A549 (cell line): Measurements from ENCODE around the gene SLTM. TPM values are rescaled to one million over a fixed set of nuclear protein-coding genes. Genes with fewer than 3 reads are reported as not detected.

ENCODE experiments used
- ATAC-seq, 2 experiments: fragments of 200-7000 bp in 1 of 2; fragments of >200 bp in 1 of 2; cut with Nextera tagmentation in 1 of 2; cut with Tn5 transposase in 1 of 2; 3 replicates each; pipeline versions ENCODE4 v1.8.0 to v1.9.1; 2018 to 2020; ENCODE audit warnings: mild to moderate bottlenecking in 1 of 2, moderate library complexity in 1 of 2
- CTCF ChIA-PET: fragments of 300-600 bp; sonication (Branson Sonifier 250); formaldehyde crosslinking; extraction: SDS; loops from one replicate; lab custom pipeline; 2021; ENCODE audit warnings: antibody characterized with exemption, inconsistent platforms; lab: Yijun Ruan, JAX
- POLR2A ChIA-PET: fragments of 350-600 bp; formaldehyde crosslinking; extraction: SDS; loops from one replicate; lab custom pipeline; 2021; ENCODE audit warnings: antibody characterized with exemption, inconsistent platforms; lab: Yijun Ruan, JAX
- DNase-seq, 2 experiments: peaks; one replicate each; pipeline versions ENCODE4 v3.0.0 to v3.0.0-alpha.2; 2011 to 2016; ENCODE audit warnings: low read depth in 1 of 2, low spot score in 1 of 2
- FAIRE-seq: peaks from 2 replicates; lab custom pipeline; 2011; peaks lifted over from hg19 to GRCh38; lab: Jason Lieb, UNC
- H3K27ac ChIP-seq, 2 experiments: fragments of >200 bp; sonication (Bioruptor Twin); formaldehyde crosslinking; 3 replicates each; pipeline ENCODE4 v1.5.1; 2016 to 2017
- H3K4me1 ChIP-seq: fragments of >200 bp; sonication (Bioruptor Twin); formaldehyde crosslinking; 3 replicates; pipeline ENCODE4 v1.6.1; 2016
- H3K4me2 ChIP-seq: fragments of >200 bp; sonication (Bioruptor Twin); formaldehyde crosslinking; 3 replicates; pipeline ENCODE4 v1.6.1; 2016
- H3K4me3 ChIP-seq: fragments of >200 bp; sonication (Bioruptor Twin); formaldehyde crosslinking; 3 replicates; pipeline ENCODE4 v1.5.1; 2016
- H3K9me3 ChIP-seq: fragments of >200 bp; sonication (Bioruptor Twin); formaldehyde crosslinking; 3 replicates; pipeline ENCODE4 v1.6.1; 2016
- BCL3 ChIP-seq: fragments of >200 bp; sonication (Bioruptor Twin); formaldehyde crosslinking; IDR thresholded peaks from 3 replicates; pipeline ENCODE4 v1.6.1; 2016
- CEBPB ChIP-seq, 2 experiments: fragments of >200 bp in 1 of 2; sonication (Bioruptor Twin) in 1 of 2; formaldehyde crosslinking in 1 of 2; IDR thresholded peaks; 2 replicates each; pipeline ENCODE4 v1.6.1; 2012 to 2016
- CHD2 ChIP-seq: fragments of 150-350 bp; IDR thresholded peaks from 2 replicates; pipeline ENCODE4 v1.6.1; 2014; ENCODE audit warnings: low read length; ENCODE audit not compliant: partially characterized antibody
- CTCF ChIP-seq: fragments of >200 bp; sonication (Bioruptor Twin); formaldehyde crosslinking; IDR thresholded peaks from 3 replicates; pipeline ENCODE4 v1.5.1; 2016
- E2F6 ChIP-seq: IDR thresholded peaks from 2 replicates; pipeline ENCODE4 v1.6.1; 2012; ENCODE audit warnings: low read depth, borderline replicate concordance
- EHF ChIP-seq: fragments of 250-450 bp; sonication (Bioruptor Pico); IDR thresholded peaks from 2 replicates; pipeline ENCODE4 v1.5.0; 2020; ENCODE audit warnings: mild to moderate bottlenecking
- FOSB ChIP-seq: fragments of 250-450 bp; sonication (Bioruptor Pico); IDR thresholded peaks from 2 replicates; pipeline ENCODE4 v1.5.0; 2020; ENCODE audit warnings: mild to moderate bottlenecking, moderate library complexity
- GATA3 ChIP-seq: IDR thresholded peaks from 2 replicates; pipeline ENCODE4 v1.6.1; 2012; ENCODE audit warnings: borderline replicate concordance
- HOXB13 ChIP-seq: fragments of 250-450 bp; sonication (Bioruptor Pico); IDR thresholded peaks from 2 replicates; pipeline ENCODE4 v1.5.0; 2020; ENCODE audit warnings: low read depth, mild to moderate bottlenecking, moderate library complexity
- JUN ChIP-seq, 2 experiments: fragments of >200 bp; sonication (Bioruptor Twin); formaldehyde crosslinking; IDR thresholded peaks; 2 replicates in 1 of 2; 3 replicates in 1 of 2; pipeline ENCODE4 v1.6.1; 2016 to 2017
- PHF8 ChIP-seq: fragments of 200-600 bp; sonication (generic); IDR thresholded peaks from 2 replicates; pipeline ENCODE4 v1.6.1; 2016; ENCODE audit warnings: low read depth, mild to moderate bottlenecking, antibody characterized with exemption, moderate library complexity, borderline replicate concordance
- RNF2 ChIP-seq: fragments of 200-600 bp; sonication (generic); IDR thresholded peaks from 2 replicates; pipeline ENCODE4 v1.6.1; 2016; ENCODE audit warnings: low read depth, mild to moderate bottlenecking, antibody characterized with exemption, moderate library complexity, borderline replicate concordance
- SMC3 ChIP-seq: fragments of >200 bp; sonication (Bioruptor Twin); formaldehyde crosslinking; IDR thresholded peaks from 3 replicates; pipeline ENCODE4 v1.6.1; 2018; ENCODE audit warnings: inconsistent platforms
- SREBF2 ChIP-seq: fragments of 450-650 bp; IDR thresholded peaks from 2 replicates; pipeline ENCODE4 v1.6.1; 2014; ENCODE audit warnings: mild to moderate bottlenecking, moderate library complexity
- TFCP2L1 ChIP-seq: fragments of 250-450 bp; sonication (Bioruptor Pico); IDR thresholded peaks from 2 replicates; pipeline ENCODE4 v1.5.0; 2021; ENCODE audit warnings: mild to moderate bottlenecking
- ZNF302 ChIP-seq: fragments of 250-450 bp; sonication (Bioruptor Pico); IDR thresholded peaks from 2 replicates; pipeline ENCODE4 v1.9.0; 2021; ENCODE audit warnings: inconsistent platforms, mild to moderate bottlenecking, moderate library complexity
- ZSCAN20 ChIP-seq: fragments of 250-450 bp; sonication (Bioruptor Pico); IDR thresholded peaks from 2 replicates; pipeline ENCODE4 v1.8.0; 2022; ENCODE audit warnings: mild to moderate bottlenecking, moderate library complexity
- WGBS: methylation state at CpG from one replicate; pipeline ENCODE4 v1.1.6; 2017; ENCODE audit errors: missing lambda C conversion rate; 5-methylcytosine and 5-hydroxymethylcytosine counted together
- polyA plus RNA-seq, 4 experiments: library from polyadenylated mRNA; depleted of rRNA in 3 of 4; stranded (reverse); fragments of >200 nt; fragmentation: RNase III in 1 of 4; extraction: RNeasy Plus Mini Kit Qiagen cat#74134 plus additional on column Dnase treatment in 1 of 4; gene quantifications; 2 replicates in 3 of 4; 3 replicates in 1 of 4; pipeline ENCODE4 v1.2.3, GENCODE V29; 2011 to 2017
- TF ChIP-seq, protein P1 (sequence below): fragments of 250-450 bp; sonication (Bioruptor Pico); IDR thresholded peaks from 2 replicates; pipeline ENCODE4 v1.5.0; 2021; ENCODE audit warnings: mild to moderate bottlenecking, moderate library complexity, borderline replicate concordance
- TF ChIP-seq, protein P2 (sequence below): fragments of 200-600 bp; sonication (generic); IDR thresholded peaks from 2 replicates; pipeline ENCODE4 v1.6.1; 2016; ENCODE audit warnings: antibody characterized with exemption, mild to moderate bottlenecking, moderate library complexity
- TF ChIP-seq, protein P3 (sequence below): fragments of 450-650 bp; IDR thresholded peaks from 2 replicates; pipeline ENCODE4 v1.6.1; 2014; ENCODE audit warnings: antibody characterized with exemption

SLTM gene
- polyA plus RNA-seq, 2 of the 4 experiments (the other 2 are of a cell fraction) = 93.5 to 133 TPM

GRCh38 chr15:58873267-58873666, 60.2 kb downstream of the SLTM start:
- FAIRE-seq (no peak), ATAC-seq (peak in 1 of 2 experiments; percentile 37; a peak in 1 of 6 replicates), DNase-seq (no peak)
- CTCF ChIA-PET = interaction anchor here (0.6 to 1.6 kb wide), 4 partner anchors 13 to 645 kb away, joined by 3 to 4 read pairs (median 3); no protein-coding TSS in a partner anchor
- no peak overlapping the region for H3K4me2 ChIP-seq
- H3K4me3 ChIP-seq = no peak overlapping the region
- no peak for TF ChIP-seq PHF8
- TF ChIP-seq SMC3 = no peak
- no peak for TF ChIP-seq SREBF2
- no peak for TF ChIP-seq BCL3
- TF ChIP-seq, protein P1, sequence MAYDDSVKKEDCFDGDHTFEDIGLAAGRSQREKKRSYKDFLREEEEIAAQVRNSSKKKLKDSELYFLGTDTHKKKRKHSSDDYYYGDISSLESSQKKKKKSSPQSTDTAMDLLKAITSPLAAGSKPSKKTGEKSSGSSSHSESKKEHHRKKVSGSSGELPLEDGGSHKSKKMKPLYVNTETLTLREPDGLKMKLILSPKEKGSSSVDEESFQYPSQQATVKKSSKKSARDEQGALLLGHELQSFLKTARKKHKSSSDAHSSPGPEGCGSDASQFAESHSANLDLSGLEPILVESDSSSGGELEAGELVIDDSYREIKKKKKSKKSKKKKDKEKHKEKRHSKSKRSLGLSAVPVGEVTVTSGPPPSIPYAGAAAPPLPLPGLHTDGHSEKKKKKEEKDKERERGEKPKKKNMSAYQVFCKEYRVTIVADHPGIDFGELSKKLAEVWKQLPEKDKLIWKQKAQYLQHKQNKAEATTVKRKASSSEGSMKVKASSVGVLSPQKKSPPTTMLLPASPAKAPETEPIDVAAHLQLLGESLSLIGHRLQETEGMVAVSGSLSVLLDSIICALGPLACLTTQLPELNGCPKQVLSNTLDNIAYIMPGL (CRISPR knock-in tag) = no peak
- no peak for TF ChIP-seq CHD2
- no peak for TF ChIP-seq HOXB13 (CRISPR knock-in tag)
- no peak for TF ChIP-seq TFCP2L1 (CRISPR knock-in tag)
- TF ChIP-seq, protein P2, sequence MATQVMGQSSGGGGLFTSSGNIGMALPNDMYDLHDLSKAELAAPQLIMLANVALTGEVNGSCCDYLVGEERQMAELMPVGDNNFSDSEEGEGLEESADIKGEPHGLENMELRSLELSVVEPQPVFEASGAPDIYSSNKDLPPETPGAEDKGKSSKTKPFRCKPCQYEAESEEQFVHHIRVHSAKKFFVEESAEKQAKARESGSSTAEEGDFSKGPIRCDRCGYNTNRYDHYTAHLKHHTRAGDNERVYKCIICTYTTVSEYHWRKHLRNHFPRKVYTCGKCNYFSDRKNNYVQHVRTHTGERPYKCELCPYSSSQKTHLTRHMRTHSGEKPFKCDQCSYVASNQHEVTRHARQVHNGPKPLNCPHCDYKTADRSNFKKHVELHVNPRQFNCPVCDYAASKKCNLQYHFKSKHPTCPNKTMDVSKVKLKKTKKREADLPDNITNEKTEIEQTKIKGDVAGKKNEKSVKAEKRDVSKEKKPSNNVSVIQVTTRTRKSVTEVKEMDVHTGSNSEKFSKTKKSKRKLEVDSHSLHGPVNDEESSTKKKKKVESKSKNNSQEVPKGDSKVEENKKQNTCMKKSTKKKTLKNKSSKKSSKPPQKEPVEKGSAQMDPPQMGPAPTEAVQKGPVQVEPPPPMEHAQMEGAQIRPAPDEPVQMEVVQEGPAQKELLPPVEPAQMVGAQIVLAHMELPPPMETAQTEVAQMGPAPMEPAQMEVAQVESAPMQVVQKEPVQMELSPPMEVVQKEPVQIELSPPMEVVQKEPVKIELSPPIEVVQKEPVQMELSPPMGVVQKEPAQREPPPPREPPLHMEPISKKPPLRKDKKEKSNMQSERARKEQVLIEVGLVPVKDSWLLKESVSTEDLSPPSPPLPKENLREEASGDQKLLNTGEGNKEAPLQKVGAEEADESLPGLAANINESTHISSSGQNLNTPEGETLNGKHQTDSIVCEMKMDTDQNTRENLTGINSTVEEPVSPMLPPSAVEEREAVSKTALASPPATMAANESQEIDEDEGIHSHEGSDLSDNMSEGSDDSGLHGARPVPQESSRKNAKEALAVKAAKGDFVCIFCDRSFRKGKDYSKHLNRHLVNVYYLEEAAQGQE = no peak
- no peak for TF ChIP-seq ZNF302
- no peaks in the 10 kb centered on the region for H3K9me3 ChIP-seq
- WGBS = 86% methylated on average over 1 of the region's 1 CpG
- POLR2A ChIA-PET = no interaction called here
- H3K4me1 ChIP-seq = no peaks in the 10 kb centered on the region
- H3K27ac ChIP-seq = no peak overlapping the region

GRCh38 chr15:58870451-58870850, 63.0 kb downstream of the SLTM start:
- no peaks in the 10 kb centered on the region for H3K4me1 ChIP-seq
- 80% methylated on average over 4 of the region's 4 CpGs for WGBS
- CTCF ChIA-PET = no interaction called here

DNA sequence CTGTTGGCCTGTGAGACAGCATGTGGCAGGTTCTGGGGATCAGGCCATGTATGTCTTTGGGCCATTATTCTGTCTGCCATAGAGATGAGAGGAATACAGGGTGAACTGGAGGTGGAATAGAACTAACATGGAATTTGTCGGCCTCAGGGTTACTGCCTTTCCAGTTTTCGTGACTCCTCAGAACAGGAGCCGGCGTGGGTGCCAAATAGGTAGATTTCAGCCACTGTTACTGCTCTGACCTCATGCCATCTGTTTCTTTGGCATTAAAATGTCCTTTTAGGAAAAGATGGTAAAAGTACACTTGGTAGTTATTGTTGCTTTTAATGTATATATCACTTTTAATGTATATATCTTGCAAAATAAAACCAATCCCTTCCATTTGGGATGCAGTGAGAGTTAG, 65.6 kb downstream of the SLTM start:
- Histone ChIP-seq H3K4me1 (no peaks in the 10 kb centered on the region), H3K27ac (no peak overlapping the region), H3K4me3 (no peak overlapping the region), H3K4me2 (no peak overlapping the region), H3K9me3 (no peaks in the 10 kb centered on the region)
- 93% methylated on average over 4 of the region's 4 CpGs for WGBS
- ATAC-seq (no peak), FAIRE-seq (no peak), DNase-seq (no peak)
- ChIA-PET POLR2A (no interaction called here), CTCF (no interaction called here)
- TF ChIP-seq CTCF (no peak), GATA3 (no peak), FOSB (CRISPR knock-in tag) (no peak), RNF2 (no peak), ZSCAN20 (no peak), SREBF2 (no peak), E2F6 (no peak), PHF8 (no peak), EHF (CRISPR knock-in tag) (no peak)
- TF ChIP-seq, protein P3, sequence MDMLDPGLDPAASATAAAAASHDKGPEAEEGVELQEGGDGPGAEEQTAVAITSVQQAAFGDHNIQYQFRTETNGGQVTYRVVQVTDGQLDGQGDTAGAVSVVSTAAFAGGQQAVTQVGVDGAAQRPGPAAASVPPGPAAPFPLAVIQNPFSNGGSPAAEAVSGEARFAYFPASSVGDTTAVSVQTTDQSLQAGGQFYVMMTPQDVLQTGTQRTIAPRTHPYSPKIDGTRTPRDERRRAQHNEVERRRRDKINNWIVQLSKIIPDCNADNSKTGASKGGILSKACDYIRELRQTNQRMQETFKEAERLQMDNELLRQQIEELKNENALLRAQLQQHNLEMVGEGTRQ = no peak

More at GRCh38 chr15:58870451-58870850, 63.0 kb downstream of the SLTM start:
- Histone ChIP-seq H3K9me3 (no peaks in the 10 kb centered on the region), H3K4me3 (no peak overlapping the region)
- ATAC-seq = no peak
- TF ChIP-seq JUN (IDR thresholded peaks at IDR 0.05) = no peak
- peak in 1 of 2 experiments; percentile 18; a peak in 1 of 4 replicates for TF ChIP-seq CEBPB (IDR thresholded peaks at IDR 0.05)
- no peak for TF ChIP-seq E2F6
- TF ChIP-seq, all 56 proteins: peak for 1
- no peak overlapping the region for H3K4me2 ChIP-seq
- FAIRE-seq (no peak), DNase-seq (no peak)
- no peak overlapping the region for H3K27ac ChIP-seq
- POLR2A ChIA-PET = no interaction called here
